A549 (cell line): Measurements from ENCODE around the gene LIPI. TPM values are rescaled to one million over a fixed set of nuclear protein-coding genes. Genes with fewer than 3 reads are reported as not detected.

Experiments used
- ATAC-seq, 2 experiments: fragments of 200-7000 bp in 1 of 2; fragments of >200 bp in 1 of 2; cut with Nextera tagmentation in 1 of 2; cut with Tn5 transposase in 1 of 2; 3 replicates each; pipeline versions ENCODE4 v1.8.0 to v1.9.1; 2018 to 2020; ENCODE audit warnings: mild to moderate bottlenecking in 1 of 2, moderate library complexity in 1 of 2
- CTCF ChIA-PET: fragments of 300-600 bp; sonication (Branson Sonifier 250); formaldehyde crosslinking; extraction: SDS; loops from one replicate; lab custom pipeline; 2021; ENCODE audit warnings: antibody characterized with exemption, inconsistent platforms; lab: Yijun Ruan, JAX
- POLR2A ChIA-PET: fragments of 350-600 bp; formaldehyde crosslinking; extraction: SDS; loops from one replicate; lab custom pipeline; 2021; ENCODE audit warnings: antibody characterized with exemption, inconsistent platforms; lab: Yijun Ruan, JAX
- DNase-seq, 2 experiments: peaks; one replicate each; pipeline versions ENCODE4 v3.0.0 to v3.0.0-alpha.2; 2011 to 2016; ENCODE audit warnings: low read depth in 1 of 2, low spot score in 1 of 2
- FAIRE-seq: peaks from 2 replicates; lab custom pipeline; 2011; peaks lifted over from hg19 to GRCh38; lab: Jason Lieb, UNC
- H3K27ac ChIP-seq, 2 experiments: fragments of >200 bp; sonication (Bioruptor Twin); formaldehyde crosslinking; 3 replicates each; pipeline ENCODE4 v1.5.1; 2016 to 2017
- H3K4me1 ChIP-seq: fragments of >200 bp; sonication (Bioruptor Twin); formaldehyde crosslinking; 3 replicates; pipeline ENCODE4 v1.6.1; 2016
- H3K4me2 ChIP-seq: fragments of >200 bp; sonication (Bioruptor Twin); formaldehyde crosslinking; 3 replicates; pipeline ENCODE4 v1.6.1; 2016
- H3K4me3 ChIP-seq: fragments of >200 bp; sonication (Bioruptor Twin); formaldehyde crosslinking; 3 replicates; pipeline ENCODE4 v1.5.1; 2016
- H3K9me3 ChIP-seq: fragments of >200 bp; sonication (Bioruptor Twin); formaldehyde crosslinking; 3 replicates; pipeline ENCODE4 v1.6.1; 2016
- BHLHE40 ChIP-seq: IDR thresholded peaks from 2 replicates; pipeline ENCODE4 v1.6.1; 2012; ENCODE audit warnings: low read depth, low read length, inconsistent platforms
- CBX2 ChIP-seq: fragments of 200-600 bp; sonication (generic); IDR thresholded peaks from 2 replicates; pipeline ENCODE4 v1.6.1; 2016; ENCODE audit warnings: low read depth, mild to moderate bottlenecking, borderline replicate concordance
- CBX8 ChIP-seq: fragments of 200-600 bp; sonication (generic); IDR thresholded peaks from 2 replicates; pipeline ENCODE4 v1.6.1; 2016
- CEBPB ChIP-seq, 2 experiments: fragments of >200 bp in 1 of 2; sonication (Bioruptor Twin) in 1 of 2; formaldehyde crosslinking in 1 of 2; IDR thresholded peaks; 2 replicates each; pipeline ENCODE4 v1.6.1; 2012 to 2016
- CHD2 ChIP-seq: fragments of 150-350 bp; IDR thresholded peaks from 2 replicates; pipeline ENCODE4 v1.6.1; 2014; ENCODE audit warnings: low read length; ENCODE audit not compliant: partially characterized antibody
- EHMT2 ChIP-seq: fragments of 200-600 bp; sonication (generic); IDR thresholded peaks from 2 replicates; pipeline ENCODE4 v1.6.1; 2016; ENCODE audit warnings: antibody characterized with exemption, low read depth, mild to moderate bottlenecking, moderate library complexity
- ESRRA ChIP-seq: fragments of 150-350 bp; IDR thresholded peaks from 2 replicates; pipeline ENCODE4 v1.6.1; 2014; ENCODE audit warnings: mild to moderate bottlenecking, low read length, borderline replicate concordance
- FOSB ChIP-seq: fragments of 250-450 bp; sonication (Bioruptor Pico); IDR thresholded peaks from 2 replicates; pipeline ENCODE4 v1.5.0; 2020; ENCODE audit warnings: mild to moderate bottlenecking, moderate library complexity
- FOSL2 ChIP-seq, 2 experiments: fragments of 450-650 bp in 1 of 2; fragments of >200 bp in 1 of 2; sonication (Bioruptor Twin) in 1 of 2; formaldehyde crosslinking; IDR thresholded peaks; 2 replicates each; pipeline versions ENCODE4 v1.5.0 to v1.6.1; 2016 to 2020; ENCODE audit warnings: mild to moderate bottlenecking in 1 of 2, moderate library complexity in 1 of 2
- FOXS1 ChIP-seq: fragments of 250-450 bp; sonication (Bioruptor Pico); IDR thresholded peaks from 2 replicates; pipeline ENCODE4 v1.5.0; 2020; ENCODE audit warnings: mild to moderate bottlenecking, moderate library complexity
- HEYL ChIP-seq: fragments of 250-450 bp; sonication (Bioruptor Pico); IDR thresholded peaks from 2 replicates; pipeline ENCODE4 v1.8.0; 2021; ENCODE audit warnings: mild to moderate bottlenecking, moderate library complexity
- HOXB13 ChIP-seq: fragments of 250-450 bp; sonication (Bioruptor Pico); IDR thresholded peaks from 2 replicates; pipeline ENCODE4 v1.5.0; 2020; ENCODE audit warnings: low read depth, mild to moderate bottlenecking, moderate library complexity
- HOXB5 ChIP-seq: fragments of 250-450 bp; sonication (Bioruptor Pico); IDR thresholded peaks from 2 replicates; pipeline ENCODE4 v1.5.0; 2020; ENCODE audit warnings: mild to moderate bottlenecking, moderate library complexity
- JUN ChIP-seq, 2 experiments: fragments of >200 bp; sonication (Bioruptor Twin); formaldehyde crosslinking; IDR thresholded peaks; 2 replicates in 1 of 2; 3 replicates in 1 of 2; pipeline ENCODE4 v1.6.1; 2016 to 2017
- JUNB ChIP-seq: fragments of >200 bp; sonication (Bioruptor Twin); formaldehyde crosslinking; IDR thresholded peaks from 2 replicates; pipeline ENCODE4 v1.6.1; 2016
- KDM1A ChIP-seq: fragments of 200-600 bp; sonication (generic); IDR thresholded peaks from 2 replicates; pipeline ENCODE4 v1.6.1; 2016; ENCODE audit warnings: low read depth, mild to moderate bottlenecking
- NFE2L2 ChIP-seq: fragments of 150-350 bp; conservative IDR thresholded peaks from 2 replicates; pipeline ENCODE4 v1.6.1; 2014; ENCODE audit warnings: low read length
- NPAS2 ChIP-seq: fragments of 250-450 bp; sonication (Bioruptor Pico); IDR thresholded peaks from 2 replicates; pipeline ENCODE4 v1.8.0; 2022; ENCODE audit warnings: mild to moderate bottlenecking, moderate library complexity, borderline replicate concordance
- PHF8 ChIP-seq: fragments of 200-600 bp; sonication (generic); IDR thresholded peaks from 2 replicates; pipeline ENCODE4 v1.6.1; 2016; ENCODE audit warnings: low read depth, mild to moderate bottlenecking, antibody characterized with exemption, moderate library complexity, borderline replicate concordance
- POLR2A ChIP-seq: IDR thresholded peaks from 2 replicates; pipeline ENCODE4 v1.6.1; 2012; ENCODE audit warnings: mild to moderate bottlenecking, low read length
- POLR2AphosphoS2 ChIP-seq: conservative IDR thresholded peaks from 2 replicates; pipeline ENCODE4 v1.6.1; 2012; ENCODE audit warnings: low read length, improper control_type of control experiment, inconsistent platforms
- RCOR1 ChIP-seq: fragments of 150-350 bp; IDR thresholded peaks from 2 replicates; pipeline ENCODE4 v1.6.1; 2014; ENCODE audit warnings: antibody characterized with exemption, low read length, low read depth
- SREBF2 ChIP-seq: fragments of 450-650 bp; IDR thresholded peaks from 2 replicates; pipeline ENCODE4 v1.6.1; 2014; ENCODE audit warnings: mild to moderate bottlenecking, moderate library complexity
- TP53 ChIP-seq: fragments of 250-450 bp; sonication (Bioruptor Pico); IDR thresholded peaks from 2 replicates; pipeline ENCODE4 v1.5.0; 2021; ENCODE audit warnings: mild to moderate bottlenecking, moderate library complexity
- ZNF302 ChIP-seq: fragments of 250-450 bp; sonication (Bioruptor Pico); IDR thresholded peaks from 2 replicates; pipeline ENCODE4 v1.9.0; 2021; ENCODE audit warnings: inconsistent platforms, mild to moderate bottlenecking, moderate library complexity
- WGBS: methylation state at CpG from one replicate; pipeline ENCODE4 v1.1.6; 2017; ENCODE audit errors: missing lambda C conversion rate; 5-methylcytosine and 5-hydroxymethylcytosine counted together
- polyA plus RNA-seq, 4 experiments: library from polyadenylated mRNA; depleted of rRNA in 3 of 4; stranded (reverse); fragments of >200 nt; fragmentation: RNase III in 1 of 4; extraction: RNeasy Plus Mini Kit Qiagen cat#74134 plus additional on column Dnase treatment in 1 of 4; gene quantifications; 2 replicates in 3 of 4; 3 replicates in 1 of 4; pipeline ENCODE4 v1.2.3, GENCODE V29; 2011 to 2017
- TF ChIP-seq, protein P1 (sequence below): fragments of >200 bp; sonication (Bioruptor Twin); formaldehyde crosslinking; IDR thresholded peaks from 3 replicates; pipeline ENCODE4 v1.6.1; 2016
- TF ChIP-seq, protein P2 (sequence below): fragments of 150-350 bp; IDR thresholded peaks from 2 replicates; pipeline ENCODE4 v1.6.1; 2014; ENCODE audit warnings: low read depth, mild to moderate bottlenecking, low read length
- TF ChIP-seq, protein P3 (sequence below): IDR thresholded peaks from 2 replicates; pipeline ENCODE4 v1.6.1; 2012; ENCODE audit warnings: low read depth, borderline replicate concordance
- TF ChIP-seq, protein P4 (sequence below): fragments of >200 bp; sonication (Bioruptor Twin); formaldehyde crosslinking; IDR thresholded peaks from 2 replicates; pipeline ENCODE4 v1.6.1; 2016
- TF ChIP-seq, protein P5 (sequence below): fragments of 250-450 bp; sonication (Bioruptor Pico); IDR thresholded peaks from 2 replicates; pipeline ENCODE4 v1.5.0; 2020; ENCODE audit warnings: low read depth, mild to moderate bottlenecking, moderate library complexity

The LIPI gene
- polyA plus RNA-seq, 2 of the 4 experiments (the other 2 are of a cell fraction) = not detected

DNA sequence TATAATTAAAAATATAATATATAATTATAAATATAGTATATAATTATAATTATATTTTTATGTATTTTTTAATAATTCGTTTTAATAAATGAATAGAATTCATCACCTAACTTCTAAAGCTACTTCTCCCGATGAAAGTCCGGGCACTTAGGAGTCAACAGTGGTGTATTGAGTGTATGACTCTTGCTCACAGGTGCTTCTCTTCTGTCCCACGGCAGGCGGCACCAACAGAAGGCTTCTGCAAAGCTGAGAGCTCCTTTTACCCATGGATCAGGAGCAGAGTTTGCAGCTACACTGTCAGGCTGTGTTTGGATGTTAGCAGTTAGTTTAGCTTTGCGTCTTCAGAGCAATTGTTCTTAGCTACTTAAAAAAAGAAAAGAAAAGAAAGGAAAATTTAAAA, 122.4 kb downstream of the LIPI start:
- DNase-seq (no peak), FAIRE-seq (no peak)
- 82% methylated on average over 6 of the region's 6 CpGs for WGBS
- CTCF ChIA-PET = no interaction called here
- H3K9me3 ChIP-seq = no peaks in the 10 kb centered on the region
- H3K4me2 ChIP-seq = no peak overlapping the region
- no peaks in the 10 kb centered on the region for H3K4me1 ChIP-seq
- no peak for TF ChIP-seq FOSL2 (IDR thresholded peaks at IDR 0.05)
- TF ChIP-seq FOSL2 (CRISPR knock-in tag; IDR thresholded peaks at IDR 0.05) = no peak
- no peak for TF ChIP-seq NFE2L2
- TF ChIP-seq HOXB13 = no peak
- no peak for TF ChIP-seq NPAS2 (CRISPR knock-in tag)
- TF ChIP-seq POLR2AphosphoS2 = no peak
- TF ChIP-seq POLR2A = no peak
- TF ChIP-seq HOXB5 (CRISPR knock-in tag) = no peak
- no peak for TF ChIP-seq KDM1A
- TF ChIP-seq SREBF2 = no peak
- no peak for TF ChIP-seq ESRRA
- TF ChIP-seq, all 56 proteins: peak for 0
- H3K4me3 ChIP-seq = no peak overlapping the region
- POLR2A ChIA-PET = no interaction called here
- no peak overlapping the region for H3K27ac ChIP-seq
- no peak for ATAC-seq

DNA sequence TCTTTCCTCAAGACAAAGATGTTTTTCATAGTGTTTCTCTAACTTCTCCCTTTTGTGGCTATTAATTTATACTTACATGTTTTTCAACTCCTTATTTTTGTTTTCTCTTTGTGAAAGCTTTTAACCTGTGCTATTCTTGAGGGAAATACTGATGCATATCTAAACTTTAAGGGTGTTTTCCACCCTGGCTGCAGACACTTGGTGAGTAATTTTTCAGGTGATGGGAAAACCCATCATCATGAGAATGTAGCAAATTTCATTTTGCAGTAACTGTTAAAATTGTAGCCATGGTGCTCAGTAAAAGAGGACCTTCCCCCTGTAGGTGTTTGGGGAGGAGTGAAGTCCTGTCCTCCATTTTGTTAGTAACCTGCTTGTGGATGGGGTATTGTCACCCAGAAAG, 124.2 kb downstream of the LIPI start:
- Histone ChIP-seq H3K4me1 (no peaks in the 10 kb centered on the region), H3K4me3 (no peak overlapping the region), H3K4me2 (no peak overlapping the region), H3K9me3 (no peaks in the 10 kb centered on the region), H3K27ac (no peak overlapping the region)
- ChIA-PET POLR2A (no interaction called here), CTCF (no interaction called here)
- ATAC-seq (no peak), DNase-seq (no peak), FAIRE-seq (no peak)
- TF ChIP-seq JUN (IDR thresholded peaks at IDR 0.05) (no peak), PHF8 (no peak), POLR2AphosphoS2 (no peak), FOXS1 (CRISPR knock-in tag) (no peak), BHLHE40 (no peak), HOXB5 (CRISPR knock-in tag) (no peak), EHMT2 (no peak), NPAS2 (CRISPR knock-in tag) (no peak), RCOR1 (no peak), TP53 (CRISPR knock-in tag) (no peak), CBX2 (no peak), HEYL (CRISPR knock-in tag) (no peak), ZNF302 (CRISPR knock-in tag) (no peak)
- TF ChIP-seq, protein P1, sequence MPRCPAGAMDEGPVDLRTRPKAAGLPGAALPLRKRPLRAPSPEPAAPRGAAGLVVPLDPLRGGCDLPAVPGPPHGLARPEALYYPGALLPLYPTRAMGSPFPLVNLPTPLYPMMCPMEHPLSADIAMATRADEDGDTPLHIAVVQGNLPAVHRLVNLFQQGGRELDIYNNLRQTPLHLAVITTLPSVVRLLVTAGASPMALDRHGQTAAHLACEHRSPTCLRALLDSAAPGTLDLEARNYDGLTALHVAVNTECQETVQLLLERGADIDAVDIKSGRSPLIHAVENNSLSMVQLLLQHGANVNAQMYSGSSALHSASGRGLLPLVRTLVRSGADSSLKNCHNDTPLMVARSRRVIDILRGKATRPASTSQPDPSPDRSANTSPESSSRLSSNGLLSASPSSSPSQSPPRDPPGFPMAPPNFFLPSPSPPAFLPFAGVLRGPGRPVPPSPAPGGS = no peak
- TF ChIP-seq, protein P2, sequence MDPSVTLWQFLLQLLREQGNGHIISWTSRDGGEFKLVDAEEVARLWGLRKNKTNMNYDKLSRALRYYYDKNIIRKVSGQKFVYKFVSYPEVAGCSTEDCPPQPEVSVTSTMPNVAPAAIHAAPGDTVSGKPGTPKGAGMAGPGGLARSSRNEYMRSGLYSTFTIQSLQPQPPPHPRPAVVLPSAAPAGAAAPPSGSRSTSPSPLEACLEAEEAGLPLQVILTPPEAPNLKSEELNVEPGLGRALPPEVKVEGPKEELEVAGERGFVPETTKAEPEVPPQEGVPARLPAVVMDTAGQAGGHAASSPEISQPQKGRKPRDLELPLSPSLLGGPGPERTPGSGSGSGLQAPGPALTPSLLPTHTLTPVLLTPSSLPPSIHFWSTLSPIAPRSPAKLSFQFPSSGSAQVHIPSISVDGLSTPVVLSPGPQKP = no peak
- TF ChIP-seq, protein P3, sequence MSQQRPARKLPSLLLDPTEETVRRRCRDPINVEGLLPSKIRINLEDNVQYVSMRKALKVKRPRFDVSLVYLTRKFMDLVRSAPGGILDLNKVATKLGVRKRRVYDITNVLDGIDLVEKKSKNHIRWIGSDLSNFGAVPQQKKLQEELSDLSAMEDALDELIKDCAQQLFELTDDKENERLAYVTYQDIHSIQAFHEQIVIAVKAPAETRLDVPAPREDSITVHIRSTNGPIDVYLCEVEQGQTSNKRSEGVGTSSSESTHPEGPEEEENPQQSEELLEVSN = no peak

DNA sequence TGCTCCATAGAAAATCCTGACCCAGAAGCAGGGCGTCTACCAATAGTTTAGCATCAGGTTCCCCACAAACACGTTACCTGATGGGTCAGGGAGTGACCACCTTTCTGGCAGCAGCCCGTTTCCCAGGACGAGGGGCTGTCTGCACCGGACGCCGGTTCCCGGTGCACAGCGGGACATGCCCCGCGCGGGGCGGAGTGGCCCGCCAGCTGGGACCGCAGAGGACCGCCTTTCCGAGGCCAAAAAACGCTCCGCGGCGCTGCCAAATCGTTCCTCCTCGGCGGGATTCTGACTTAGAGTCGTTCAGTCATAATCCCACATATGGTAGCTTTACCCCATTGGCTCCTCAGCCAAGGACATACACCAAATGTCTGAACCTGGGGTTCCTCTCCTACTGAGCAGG, 126.1 kb downstream of the LIPI start:
- DNase-seq (no peak), ATAC-seq (no peak), FAIRE-seq (no peak)
- Histone ChIP-seq H3K9me3 (no peaks in the 10 kb centered on the region), H3K4me2 (no peak overlapping the region), H3K4me3 (no peak overlapping the region), H3K4me1 (no peaks in the 10 kb centered on the region), H3K27ac (no peak overlapping the region)
- WGBS = no CpG with 5 or more reads among the region's 25 CpGs
- ChIA-PET POLR2A (no interaction called here), CTCF (no interaction called here)
- TF ChIP-seq FOSB (CRISPR knock-in tag) (no peak), NPAS2 (CRISPR knock-in tag) (no peak), BHLHE40 (no peak), CHD2 (no peak), EHMT2 (no peak), HOXB13 (no peak), CBX2 (no peak), CEBPB (IDR thresholded peaks at IDR 0.05) (no peak), TP53 (CRISPR knock-in tag) (no peak), JUN (IDR thresholded peaks at IDR 0.05) (no peak), CBX8 (no peak), JUNB (no peak), ESRRA (no peak), FOSL2 (IDR thresholded peaks at IDR 0.05) (no peak), FOSL2 (CRISPR knock-in tag; IDR thresholded peaks at IDR 0.05) (no peak)
- TF ChIP-seq, protein P4, sequence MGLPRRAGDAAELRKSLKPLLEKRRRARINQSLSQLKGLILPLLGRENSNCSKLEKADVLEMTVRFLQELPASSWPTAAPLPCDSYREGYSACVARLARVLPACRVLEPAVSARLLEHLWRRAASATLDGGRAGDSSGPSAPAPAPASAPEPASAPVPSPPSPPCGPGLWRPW = no peak
- TF ChIP-seq, protein P2 = no peak
- TF ChIP-seq, protein P5, sequence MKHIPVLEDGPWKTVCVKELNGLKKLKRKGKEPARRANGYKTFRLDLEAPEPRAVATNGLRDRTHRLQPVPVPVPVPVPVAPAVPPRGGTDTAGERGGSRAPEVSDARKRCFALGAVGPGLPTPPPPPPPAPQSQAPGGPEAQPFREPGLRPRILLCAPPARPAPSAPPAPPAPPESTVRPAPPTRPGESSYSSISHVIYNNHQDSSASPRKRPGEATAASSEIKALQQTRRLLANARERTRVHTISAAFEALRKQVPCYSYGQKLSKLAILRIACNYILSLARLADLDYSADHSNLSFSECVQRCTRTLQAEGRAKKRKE = no peak
